NT2/D1 (cell line): ENCODE measurements around the gene MGAT4B.

ENCODE experiments used
- SUZ12 ChIP-seq: IDR thresholded peaks from 2 replicates; pipeline ENCODE4 v1.6.1; 2011; ENCODE audit not compliant: insufficient read length, insufficient read depth; ENCODE audit errors: extremely low read depth
- YY1 ChIP-seq: IDR thresholded peaks from 2 replicates; pipeline ENCODE4 v1.6.1; 2011; ENCODE audit not compliant: insufficient read length, insufficient read depth
- ZNF274 ChIP-seq: IDR thresholded peaks from 2 replicates; pipeline ENCODE4 v1.6.1; 2011; ENCODE audit warnings: mild to moderate bottlenecking, low read depth, low read length

DNA sequence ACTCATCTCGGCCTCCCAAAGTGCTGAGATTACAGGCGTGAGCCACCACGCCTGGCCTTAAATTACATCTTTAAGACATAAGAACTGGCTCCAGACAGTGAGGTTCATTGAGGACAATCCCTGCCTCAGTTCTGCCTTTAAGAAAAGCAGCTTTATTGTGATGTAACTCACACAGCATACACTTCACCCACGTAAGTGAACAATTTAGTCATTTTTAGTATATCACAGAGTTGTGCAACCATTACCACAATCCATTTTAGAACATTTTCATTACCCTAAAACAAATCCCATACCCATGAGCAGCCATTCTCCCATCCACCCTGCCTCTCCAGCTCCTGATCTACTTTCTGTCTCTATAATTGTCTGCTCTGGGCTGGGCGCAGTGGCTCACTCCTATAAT is 36.9 kb downstream of the MGAT4B start:
- TF ChIP-seq SUZ12 (no peak), ZNF274 (no peak), YY1 (no peak)
